Adrenal gland (tissue), 5 donors: ENCODE data around the gene BTBD1.

Experiments used
- POLR2A ChIP-seq, 2 donors: fragments of 450-650 bp; IDR thresholded peaks; one replicate each; pipeline ENCODE4 v1.6.1; 2017; ENCODE audit warnings: antibody characterized with exemption in 2 of 2, mild to moderate bottlenecking in 2 of 2, moderate library complexity in 1 of 2
- TF ChIP-seq, protein P1 (sequence below), 6 experiments: fragments of 450-650 bp in 4 of 6; fragments of 200-600 bp in 2 of 6; sonication (generic) in 1 of 6; IDR thresholded peaks; 1 replicate in 5 of 6; 2 replicates in 1 of 6; pipeline versions ENCODE4 v1.5.1 to v1.8.0; 2016 to 2021; ENCODE audit warnings: antibody characterized with exemption in 6 of 6, mild to moderate bottlenecking in 2 of 6, moderate library complexity in 1 of 6
- donor health status: DM: no; HTN: no; CAD: no.

DNA sequence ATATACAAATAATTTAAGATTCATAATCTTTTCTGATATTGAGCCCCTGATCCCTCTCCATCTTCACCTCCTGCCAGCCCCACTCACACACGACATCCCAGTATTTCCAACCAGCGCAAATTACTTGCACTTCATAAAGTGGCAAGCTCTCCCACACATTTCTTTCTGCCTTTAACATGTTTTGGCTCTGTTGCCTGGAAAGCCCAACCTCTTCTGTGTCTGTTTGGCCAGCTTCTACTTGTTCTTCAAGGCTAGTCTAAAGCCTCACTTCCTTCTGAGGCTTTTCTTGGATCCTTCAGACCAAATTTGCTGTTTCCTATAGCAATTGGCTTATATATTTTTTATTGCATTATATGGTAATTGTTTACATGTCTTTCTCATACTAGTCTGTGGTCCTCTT, 35.3 kb upstream of the BTBD1 start:
- TF ChIP-seq, protein P1, sequence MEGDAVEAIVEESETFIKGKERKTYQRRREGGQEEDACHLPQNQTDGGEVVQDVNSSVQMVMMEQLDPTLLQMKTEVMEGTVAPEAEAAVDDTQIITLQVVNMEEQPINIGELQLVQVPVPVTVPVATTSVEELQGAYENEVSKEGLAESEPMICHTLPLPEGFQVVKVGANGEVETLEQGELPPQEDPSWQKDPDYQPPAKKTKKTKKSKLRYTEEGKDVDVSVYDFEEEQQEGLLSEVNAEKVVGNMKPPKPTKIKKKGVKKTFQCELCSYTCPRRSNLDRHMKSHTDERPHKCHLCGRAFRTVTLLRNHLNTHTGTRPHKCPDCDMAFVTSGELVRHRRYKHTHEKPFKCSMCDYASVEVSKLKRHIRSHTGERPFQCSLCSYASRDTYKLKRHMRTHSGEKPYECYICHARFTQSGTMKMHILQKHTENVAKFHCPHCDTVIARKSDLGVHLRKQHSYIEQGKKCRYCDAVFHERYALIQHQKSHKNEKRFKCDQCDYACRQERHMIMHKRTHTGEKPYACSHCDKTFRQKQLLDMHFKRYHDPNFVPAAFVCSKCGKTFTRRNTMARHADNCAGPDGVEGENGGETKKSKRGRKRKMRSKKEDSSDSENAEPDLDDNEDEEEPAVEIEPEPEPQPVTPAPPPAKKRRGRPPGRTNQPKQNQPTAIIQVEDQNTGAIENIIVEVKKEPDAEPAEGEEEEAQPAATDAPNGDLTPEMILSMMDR (IDR thresholded peaks at IDR 0.05), result no peak
- no peak for TF ChIP-seq POLR2A (IDR thresholded peaks at IDR 0.05)
